Testis (tissue), 3 donors: ENCODE data around the gene OR51B2. TPM values are rescaled to one million over a fixed set of nuclear protein-coding genes. Genes with fewer than 3 reads are reported as not detected.

Experiments used
- DNase-seq: peaks from one replicate; pipeline ENCODE4 v3.0.0-alpha.2; 2019
- H3K27ac ChIP-seq, 2 donors: fragments of 200-600 bp; sonication (generic); one replicate each; pipeline ENCODE4 v1.5.1; 2019
- H3K27me3 ChIP-seq: fragments of 200-600 bp; sonication (generic); one replicate; pipeline ENCODE4 v1.5.1; 2019
- H3K36me3 ChIP-seq: fragments of 200-600 bp; sonication (generic); one replicate; pipeline ENCODE4 v1.5.1; 2017; ENCODE audit warnings: low read depth; ENCODE audit errors: missing control alignments
- H3K4me1 ChIP-seq: fragments of 200-600 bp; sonication (generic); one replicate; pipeline ENCODE4 v1.5.1; 2019
- H3K4me3 ChIP-seq, 2 donors: fragments of 200-600 bp; sonication (generic); one replicate each; pipeline ENCODE4 v1.5.1; 2017 to 2019
- H3K9me3 ChIP-seq: fragments of 200-600 bp; sonication (generic); one replicate; pipeline ENCODE4 v1.5.1; 2017
- POLR2A ChIP-seq: fragments of 450-650 bp; IDR thresholded peaks from one replicate; pipeline ENCODE4 v1.6.1; 2017; ENCODE audit warnings: antibody characterized with exemption, mild to moderate bottlenecking, moderate library complexity
- WGBS, 2 donors: methylation state at CpG; one replicate each; pipeline ENCODE4 v1.1.5; 2018; 5-methylcytosine and 5-hydroxymethylcytosine counted together
- intact Hi-C: fragments of 100-400 bp; cut with DNase I; formaldehyde crosslinking; loops from one replicate; pipeline ENCODE4 v1.15.1; 2023; ENCODE audit warnings: low total_unique reads
- polyA plus RNA-seq: library from polyadenylated mRNA; stranded (reverse); fragments of 350-450 nt; fragmentation: Illumina TruSeq; extraction: RNeasy Lipid Tissue Mini Kit (QIAGEN cat#74804); gene quantifications from one replicate; pipeline ENCODE4 v1.2.3, GENCODE V29; 2014; ENCODE audit warnings: low read depth, low replicate concordance; ENCODE audit not compliant: insufficient read depth
- total RNA-seq, 2 donors: library from RNA; depleted of rRNA; stranded (reverse); fragments of >200 nt; gene quantifications; one replicate each; pipeline ENCODE4 v1.2.3, GENCODE V29; 2016
- TF ChIP-seq, protein P1 (sequence below), 3 experiments: fragments of 450-650 bp in 2 of 3; fragments of 200-600 bp in 1 of 3; sonication (generic) in 1 of 3; IDR thresholded peaks; one replicate each; pipeline ENCODE4 v1.5.1; 2016 to 2019; ENCODE audit warnings: antibody characterized with exemption in 3 of 3, mild to moderate bottlenecking in 2 of 3, moderate library complexity in 1 of 3

The OR51B2 gene
- total and polyA plus RNA-seq, 3 donors from 2014 or later: 0.74 TPM; not detected in 2

DNA sequence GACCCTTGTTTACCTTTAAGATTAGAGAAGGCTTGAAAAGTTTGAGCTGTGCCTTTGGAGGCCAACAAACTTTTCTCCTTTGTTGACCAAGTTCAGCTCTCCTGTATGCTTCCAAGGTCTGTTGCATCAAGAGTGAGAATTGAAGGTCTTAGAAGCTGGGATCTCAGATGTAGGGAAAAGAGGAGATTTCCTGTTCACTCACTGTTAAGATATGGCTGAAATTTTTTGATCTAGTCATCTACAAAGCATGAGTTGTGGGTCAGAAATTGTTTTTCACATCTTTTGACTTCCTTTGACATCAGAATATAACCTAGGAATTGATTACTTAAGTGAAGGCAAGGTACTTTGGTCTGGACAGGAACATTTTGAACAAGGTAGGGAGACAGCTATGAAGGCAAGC is 34.4 kb downstream of the OR51B2 start:
- intact Hi-C loops: no loop called here
- TF ChIP-seq, protein P1, sequence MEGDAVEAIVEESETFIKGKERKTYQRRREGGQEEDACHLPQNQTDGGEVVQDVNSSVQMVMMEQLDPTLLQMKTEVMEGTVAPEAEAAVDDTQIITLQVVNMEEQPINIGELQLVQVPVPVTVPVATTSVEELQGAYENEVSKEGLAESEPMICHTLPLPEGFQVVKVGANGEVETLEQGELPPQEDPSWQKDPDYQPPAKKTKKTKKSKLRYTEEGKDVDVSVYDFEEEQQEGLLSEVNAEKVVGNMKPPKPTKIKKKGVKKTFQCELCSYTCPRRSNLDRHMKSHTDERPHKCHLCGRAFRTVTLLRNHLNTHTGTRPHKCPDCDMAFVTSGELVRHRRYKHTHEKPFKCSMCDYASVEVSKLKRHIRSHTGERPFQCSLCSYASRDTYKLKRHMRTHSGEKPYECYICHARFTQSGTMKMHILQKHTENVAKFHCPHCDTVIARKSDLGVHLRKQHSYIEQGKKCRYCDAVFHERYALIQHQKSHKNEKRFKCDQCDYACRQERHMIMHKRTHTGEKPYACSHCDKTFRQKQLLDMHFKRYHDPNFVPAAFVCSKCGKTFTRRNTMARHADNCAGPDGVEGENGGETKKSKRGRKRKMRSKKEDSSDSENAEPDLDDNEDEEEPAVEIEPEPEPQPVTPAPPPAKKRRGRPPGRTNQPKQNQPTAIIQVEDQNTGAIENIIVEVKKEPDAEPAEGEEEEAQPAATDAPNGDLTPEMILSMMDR (IDR thresholded peaks at IDR 0.05): no peak
- no peak for TF ChIP-seq POLR2A
- Histone ChIP-seq H3K27ac (no peak overlapping the region), H3K4me1 (no peaks in the 10 kb centered on the region), H3K27me3 (no peaks in the 10 kb centered on the region), H3K36me3 (no peaks in the 10 kb centered on the region), H3K4me3 (no peak overlapping the region), H3K9me3 (no peaks in the 10 kb centered on the region)
- DNase-seq: no peak

DNA sequence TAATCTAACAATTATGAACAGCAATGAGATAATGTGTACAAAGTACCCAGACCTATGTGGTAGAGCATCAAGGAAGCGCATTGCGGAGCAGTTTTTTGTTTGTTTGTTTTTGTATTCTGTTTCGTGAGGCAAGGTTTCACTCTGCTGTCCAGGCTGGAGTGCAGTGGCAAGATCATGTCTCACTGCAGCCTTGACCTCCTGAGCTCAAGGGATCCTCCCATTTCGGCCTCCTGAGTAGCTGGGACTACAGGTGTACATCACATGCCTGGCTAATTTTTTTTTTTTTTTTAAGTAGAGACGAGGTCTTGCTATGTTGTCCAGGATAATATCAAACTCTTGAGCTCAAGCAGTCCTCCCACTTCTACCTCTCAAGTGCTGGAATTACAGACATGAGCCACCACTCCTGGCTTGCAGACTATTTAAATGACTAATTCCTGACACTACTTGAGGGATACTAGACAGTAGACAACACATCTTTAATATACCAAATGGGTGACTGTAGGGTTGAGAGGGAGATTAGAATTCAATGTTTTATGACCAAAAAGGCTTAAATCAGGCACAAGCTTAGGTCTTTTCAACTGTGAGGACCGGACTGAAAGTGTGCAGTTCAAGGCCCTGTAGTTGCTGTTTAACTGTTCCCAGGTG is 35.1 kb downstream of the OR51B2 start:
- intact Hi-C loops: no loop called here
- WGBS, 2 donors: 80 to 88% methylated on average over 6 of the region's 6 CpGs

DNA sequence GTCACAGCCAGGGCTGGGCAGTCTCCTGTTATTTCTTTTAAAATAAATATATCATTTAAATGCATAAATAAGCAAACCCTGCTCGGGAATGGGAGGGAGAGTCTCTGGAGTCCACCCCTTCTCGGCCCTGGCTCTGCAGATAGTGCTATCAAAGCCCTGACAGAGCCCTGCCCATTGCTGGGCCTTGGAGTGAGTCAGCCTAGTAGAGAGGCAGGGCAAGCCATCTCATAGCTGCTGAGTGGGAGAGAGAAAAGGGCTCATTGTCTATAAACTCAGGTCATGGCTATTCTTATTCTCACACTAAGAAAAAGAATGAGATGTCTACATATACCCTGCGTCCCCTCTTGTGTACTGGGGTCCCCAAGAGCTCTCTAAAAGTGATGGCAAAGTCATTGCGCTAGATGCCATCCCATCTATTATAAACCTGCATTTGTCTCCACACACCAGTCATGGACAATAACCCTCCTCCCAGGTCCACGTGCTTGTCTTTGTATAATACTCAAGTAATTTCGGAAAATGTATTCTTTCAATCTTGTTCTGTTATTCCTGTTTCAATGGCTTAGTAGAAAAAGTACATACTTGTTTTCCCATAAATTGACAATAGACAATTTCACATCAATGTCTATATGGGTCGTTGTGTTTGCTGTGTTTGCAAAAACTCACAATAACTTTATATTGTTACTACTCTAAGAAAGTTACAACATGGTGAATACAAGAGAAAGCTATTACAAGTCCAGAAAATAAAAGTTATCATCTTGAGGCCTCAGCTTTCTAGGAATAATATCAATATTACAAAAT is 35.8 kb downstream of the OR51B2 start:
- 79 to 82% methylated on average over 7 of the region's 7 CpGs for WGBS, 2 donors
- Histone ChIP-seq H3K36me3 (no peaks in the 10 kb centered on the region), H3K27ac (no peak overlapping the region), H3K4me1 (no peaks in the 10 kb centered on the region), H3K27me3 (no peaks in the 10 kb centered on the region), H3K4me3 (no peak overlapping the region), H3K9me3 (no peaks in the 10 kb centered on the region)
- no peak for DNase-seq
- TF ChIP-seq, protein P1 (IDR thresholded peaks at IDR 0.05): no peak
- TF ChIP-seq POLR2A: no peak
- intact Hi-C loops: no loop called here

More for the DNA sequence above, 35.1 kb downstream of the OR51B2 start:
- no peak for DNase-seq
- TF ChIP-seq, protein P1 (IDR thresholded peaks at IDR 0.05): no peak
- TF ChIP-seq POLR2A: no peak
- H3K27me3 ChIP-seq: no peaks in the 10 kb centered on the region
- H3K27ac ChIP-seq: no peak overlapping the region
- H3K4me1 ChIP-seq: no peaks in the 10 kb centered on the region
- no peaks in the 10 kb centered on the region for H3K36me3 ChIP-seq
- H3K4me3 ChIP-seq: no peak overlapping the region
- H3K9me3 ChIP-seq: no peaks in the 10 kb centered on the region

DNA sequence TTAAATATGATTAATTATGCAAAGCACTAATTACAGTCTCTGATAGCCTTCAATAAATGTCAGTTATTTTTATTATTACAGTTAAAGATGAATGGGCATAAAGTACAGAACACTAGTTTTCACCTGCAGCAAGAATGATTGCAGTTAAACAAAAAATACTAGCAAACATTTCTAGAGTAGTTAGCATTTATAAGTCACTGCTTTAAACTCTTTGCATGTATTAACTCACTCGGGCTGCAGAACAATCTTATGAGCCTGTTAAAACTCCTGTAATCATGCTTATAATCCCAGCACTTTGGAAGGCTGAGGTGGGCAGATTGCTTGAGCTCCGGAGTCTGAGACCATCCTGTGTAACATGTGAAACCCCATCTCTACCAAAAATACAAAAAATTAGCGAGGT is 37.2 kb downstream of the OR51B2 start:
- H3K27ac ChIP-seq: no peak overlapping the region
- H3K4me1 ChIP-seq: no peaks in the 10 kb centered on the region
- TF ChIP-seq POLR2A: no peak
- TF ChIP-seq, protein P1 (IDR thresholded peaks at IDR 0.05): no peak
- DNase-seq: no peak
- intact Hi-C loops: no loop called here
- 81 to 91% methylated on average over 3 of the region's 3 CpGs for WGBS, 2 donors
- no peaks in the 10 kb centered on the region for H3K9me3 ChIP-seq
- H3K36me3 ChIP-seq: no peaks in the 10 kb centered on the region
- no peak overlapping the region for H3K4me3 ChIP-seq
- H3K27me3 ChIP-seq: no peaks in the 10 kb centered on the region
